DMS79 (cell line): ENCODE measurements around the gene KLF17.

ENCODE experiments used
- DNase-seq: peaks from one replicate; lab custom pipeline; 2025; lab: John Stamatoyannopoulos, UW

KLF17 gene

DNA sequence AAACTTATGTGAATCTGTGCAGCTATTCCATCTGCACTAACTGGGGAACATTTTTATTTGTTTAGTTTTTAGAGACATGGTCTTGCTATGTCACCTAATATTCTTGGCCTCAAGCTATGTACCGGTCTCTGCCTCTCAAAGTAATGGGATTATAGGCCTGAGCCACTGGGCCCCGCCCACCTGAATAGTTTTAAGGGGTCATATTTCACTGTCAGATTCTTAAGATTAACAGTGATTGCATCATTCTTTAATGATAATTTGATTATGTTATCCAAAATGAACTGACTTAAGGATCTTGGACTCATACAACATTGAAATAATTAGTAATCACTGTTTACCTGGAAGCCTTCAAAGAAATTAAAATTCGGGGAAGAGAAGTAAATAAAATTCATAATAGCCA lies 35.4 kb downstream of the KLF17 start:
- no peak for DNase-seq

GRCh38 chr1:44157903-44158302 lies 39.3 kb downstream of the KLF17 start:
- DNase-seq, result no peak

GRCh38 chr1:44158871-44159270 lies 40.2 kb downstream of the KLF17 start:
- DNase-seq, result no peak

GRCh38 chr1:44161546-44161945 lies 42.9 kb downstream of the KLF17 start:
- no peak for DNase-seq

DNA sequence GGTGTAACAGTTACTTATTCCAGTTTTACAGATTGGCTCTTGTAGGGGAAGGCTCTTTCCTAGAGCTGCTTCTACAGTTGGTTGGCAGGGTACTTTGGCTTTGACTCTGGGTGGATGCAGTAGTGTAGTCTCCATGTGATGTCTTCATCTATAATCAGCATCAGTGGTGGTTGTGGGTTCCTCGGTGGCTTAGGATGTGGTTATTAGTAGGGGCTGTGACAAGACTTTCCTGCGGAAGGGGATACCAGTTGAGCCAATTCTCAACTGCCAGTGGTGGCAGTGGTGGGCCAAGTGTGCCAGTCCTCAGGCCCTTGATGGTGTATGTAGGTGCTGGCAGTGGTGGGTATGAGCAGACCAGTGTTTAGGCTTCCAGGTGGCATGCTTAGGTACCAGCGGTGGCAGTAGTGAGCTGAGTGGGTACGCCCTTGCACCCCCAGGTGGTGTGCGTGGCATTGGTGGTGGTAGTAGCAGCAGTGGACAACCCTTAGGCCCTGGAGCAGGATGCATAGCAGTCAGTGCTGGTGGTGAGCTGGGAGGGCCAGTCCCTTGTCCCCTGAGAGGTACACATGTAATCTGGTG lies 50.0 kb downstream of the KLF17 start:
- no peak for DNase-seq

DNA sequence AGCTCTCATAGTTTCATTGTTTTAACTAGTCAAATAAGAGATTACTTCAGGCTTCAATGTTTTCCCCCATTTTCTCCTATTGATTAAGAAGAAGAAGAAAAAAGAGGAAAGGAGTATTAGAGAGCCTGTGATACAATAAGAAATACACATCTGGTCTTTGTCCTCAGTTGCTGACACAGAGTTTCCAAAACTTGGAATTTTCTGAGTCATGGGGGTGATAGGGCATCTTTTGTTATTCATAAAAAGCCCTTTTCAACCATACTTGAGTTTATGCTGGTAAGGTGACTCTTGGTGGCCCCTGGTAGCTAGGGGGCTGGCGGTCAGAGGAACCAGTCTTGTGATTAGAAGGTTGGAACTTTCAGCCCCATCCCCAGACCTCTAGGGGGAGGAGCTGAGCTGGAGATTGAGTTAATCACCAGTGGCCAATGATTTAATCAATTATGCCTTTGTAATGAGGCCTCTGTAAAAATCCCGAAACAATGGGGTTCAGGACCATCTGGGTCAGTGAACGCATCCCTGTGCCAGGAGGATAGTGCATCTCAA lies 51.7 kb downstream of the KLF17 start:
- no peak for DNase-seq

DNA sequence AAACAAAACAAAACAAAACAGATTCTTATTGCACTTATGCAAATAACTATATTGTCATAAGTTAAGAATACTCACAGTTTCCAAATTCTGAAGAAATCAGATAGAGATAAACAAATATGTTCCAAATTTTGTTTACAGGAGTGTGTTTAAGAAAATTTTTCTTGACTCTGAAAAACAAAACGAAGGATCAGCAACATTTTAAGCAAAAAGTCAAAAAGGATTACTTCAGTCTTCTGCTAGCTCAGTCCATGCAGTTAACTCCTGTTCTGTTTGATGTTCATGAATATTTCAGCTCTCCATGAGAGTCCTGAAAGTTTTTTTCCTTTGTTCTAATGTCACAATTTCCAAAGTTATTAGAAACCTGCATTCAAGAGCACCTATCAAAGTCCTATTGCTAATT lies 56.0 kb downstream of the KLF17 start:
- no peak for DNase-seq
